Activated CD4-positive, alpha-beta memory T cell treated with anti-CD3 and anti-CD28 coated beads for 36 hours (primary cell): ENCODE data around the gene CDH23. TPM values are rescaled to one million over a fixed set of nuclear protein-coding genes. Genes with fewer than 3 reads are reported as not detected.

Source experiments
- CTCF ChIA-PET: fragments of 350-600 bp; sonication (Branson Sonifier 250); formaldehyde crosslinking; loops from one replicate; lab custom pipeline; 2021; ENCODE audit warnings: antibody characterized with exemption, inconsistent platforms; lab: Charles Lee
- POLR2A ChIA-PET: fragments of 350-600 bp; sonication (Branson Sonifier 250); formaldehyde crosslinking; loops from one replicate; lab custom pipeline; 2021; ENCODE audit warnings: antibody characterized with exemption; lab: Charles Lee
- DNase-seq: peaks from one replicate; pipeline ENCODE4 v3.0.0-alpha.2; 2020
- H3K27ac Mint-ChIP-seq: one replicate; pipeline ENCODE4 v1.8.0; 2021; ENCODE audit warnings: mixed read lengths
- H3K27me3 Mint-ChIP-seq: one replicate; pipeline ENCODE4 v1.8.0; 2021; ENCODE audit warnings: mixed read lengths
- H3K36me3 Mint-ChIP-seq: one replicate; pipeline ENCODE4 v1.8.0; 2021; ENCODE audit warnings: mixed read lengths
- H3K4me1 Mint-ChIP-seq: one replicate; pipeline ENCODE4 v1.8.0; 2021; ENCODE audit warnings: low read depth, mixed read lengths
- H3K4me3 Mint-ChIP-seq: one replicate; pipeline ENCODE4 v1.8.0; 2021; ENCODE audit warnings: mild to moderate bottlenecking, mixed read lengths
- H3K9me3 Mint-ChIP-seq: one replicate; pipeline ENCODE4 v1.8.0; 2021; ENCODE audit warnings: mixed read lengths
- intact Hi-C: fragments of 100-400 bp; cut with micrococcal nuclease; formaldehyde crosslinking; loops from one replicate; pipeline ENCODE4 v1.15.1; 2023
- total RNA-seq, 2 experiments: library from RNA; stranded (reverse); gene quantifications; one replicate each; pipeline ENCODE4 v1.2.3, GENCODE V29; 2021

CDH23 gene
- total RNA-seq, 2 experiments from 2014 or later = 2.6 TPM

DNA sequence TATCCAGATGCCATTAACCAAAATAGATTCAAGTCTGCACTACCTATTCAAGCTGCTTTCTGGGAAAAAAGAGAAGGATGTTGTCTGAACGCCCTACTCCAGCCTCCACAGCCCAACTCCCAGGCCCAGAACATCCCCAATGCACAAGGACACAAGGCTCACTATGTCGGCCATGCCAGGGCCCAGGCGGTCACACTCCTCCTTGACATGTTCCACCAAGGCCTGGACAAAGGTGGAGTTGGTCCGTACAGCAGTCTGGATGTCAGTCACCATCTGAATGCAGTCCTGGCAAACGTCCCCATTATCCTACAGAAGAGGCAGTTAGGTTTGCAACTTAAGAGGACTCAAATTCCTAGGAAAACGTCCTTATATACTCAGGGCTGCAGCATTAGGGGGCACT is 431.1 kb downstream of the CDH23 start:
- no peak overlapping the region for H3K27ac Mint-ChIP-seq
- H3K27me3 Mint-ChIP-seq = no peaks in the 10 kb centered on the region
- H3K4me1 Mint-ChIP-seq = no peaks in the 10 kb centered on the region
- H3K36me3 Mint-ChIP-seq = peaks cover 33% of the 10 kb centered on the region
- ChIA-PET POLR2A (no interaction called here), CTCF (no interaction called here)
- no peak for DNase-seq
- no peaks in the 10 kb centered on the region for H3K9me3 Mint-ChIP-seq
- intact Hi-C loops = no loop called here
- no peak overlapping the region for H3K4me3 Mint-ChIP-seq

DNA sequence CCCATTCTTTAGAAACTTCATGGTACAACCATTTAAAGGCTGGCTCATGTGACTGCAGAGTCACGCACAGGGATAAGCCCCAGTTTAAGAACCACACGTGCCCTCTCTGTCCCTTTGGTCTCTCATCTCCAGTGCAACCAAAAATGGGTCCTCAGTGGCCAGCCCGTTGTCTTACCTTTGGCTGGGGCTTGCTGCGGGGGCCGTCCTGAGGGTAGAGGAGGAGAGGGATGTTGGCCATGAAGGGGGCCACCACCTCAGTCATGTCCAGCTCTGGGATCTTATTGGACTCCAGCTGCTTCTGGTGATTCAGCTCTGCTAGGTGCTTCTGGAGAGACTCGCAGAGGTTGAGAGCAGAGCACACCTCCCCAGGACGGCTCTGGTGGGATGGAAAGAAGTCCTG is 432.0 kb downstream of the CDH23 start:
- ChIA-PET POLR2A (no interaction called here), CTCF (no interaction called here)
- Mint-ChIP-seq H3K36me3 (peaks cover 31% of the 10 kb centered on the region), H3K27me3 (no peaks in the 10 kb centered on the region), H3K4me3 (no peak overlapping the region), H3K9me3 (no peaks in the 10 kb centered on the region), H3K4me1 (peaks cover 8% of the 10 kb centered on the region), H3K27ac (no peak overlapping the region)
- no peak for DNase-seq
- intact Hi-C loops = no loop called here

DNA sequence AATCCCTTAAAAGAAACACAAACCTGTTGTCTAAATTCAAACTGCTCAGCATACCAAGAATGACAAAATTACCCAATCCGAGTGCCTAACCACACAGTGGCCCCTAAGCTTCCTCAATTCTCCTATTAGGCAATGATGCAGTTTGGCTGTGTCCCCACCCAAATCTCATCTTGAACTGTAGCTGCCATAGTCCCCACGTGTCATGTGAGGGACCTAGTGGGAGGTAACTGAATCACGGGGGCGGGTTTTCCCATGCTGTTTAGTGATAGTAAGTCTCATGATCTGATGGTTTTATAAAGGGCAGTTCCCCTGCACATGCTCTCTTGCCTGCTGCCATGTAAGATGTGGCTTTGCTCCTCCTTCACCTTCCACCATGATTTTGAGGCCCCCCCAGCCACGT is 432.5 kb downstream of the CDH23 start:
- Mint-ChIP-seq H3K27me3 (no peaks in the 10 kb centered on the region), H3K4me1 (peaks cover 8% of the 10 kb centered on the region), H3K9me3 (no peaks in the 10 kb centered on the region), H3K4me3 (no peak overlapping the region), H3K27ac (no peak overlapping the region), H3K36me3 (peaks cover 31% of the 10 kb centered on the region)
- ChIA-PET POLR2A (no interaction called here), CTCF (interaction anchor here (1.3 kb wide), 1 partner anchor 67 kb away, joined by 4 read pairs; no protein-coding TSS in a partner anchor)
- no peak for DNase-seq
- intact Hi-C loops = no loop called here

DNA sequence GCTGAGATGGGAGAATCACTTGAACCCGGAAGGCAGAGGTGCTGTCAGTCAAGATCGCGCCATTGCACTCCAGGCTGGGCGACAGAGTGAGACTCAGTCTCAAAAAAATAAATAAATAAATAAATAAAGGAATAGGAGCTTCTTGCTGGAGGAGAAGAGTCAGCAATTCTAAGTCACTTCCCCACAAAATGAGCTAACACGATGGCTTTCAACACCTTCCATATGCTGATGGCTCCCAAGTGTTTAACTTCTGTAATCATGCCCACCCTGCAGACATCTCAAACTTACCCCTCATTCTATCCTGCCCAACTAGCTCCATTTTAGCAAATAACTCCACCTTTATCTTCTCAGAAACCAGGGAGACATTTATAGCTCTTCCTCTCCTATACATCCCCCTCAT is 433.2 kb downstream of the CDH23 start:
- no peak for DNase-seq
- Mint-ChIP-seq H3K27ac (no peak overlapping the region), H3K27me3 (no peaks in the 10 kb centered on the region), H3K4me3 (no peak overlapping the region), H3K9me3 (no peaks in the 10 kb centered on the region), H3K36me3 (peaks cover 31% of the 10 kb centered on the region), H3K4me1 (peaks cover 13% of the 10 kb centered on the region)
- ChIA-PET POLR2A (no interaction called here), CTCF (interaction anchor here (1.3 kb wide), 1 partner anchor 67 kb away, joined by 4 read pairs; no protein-coding TSS in a partner anchor)
- intact Hi-C loops = no loop called here

DNA sequence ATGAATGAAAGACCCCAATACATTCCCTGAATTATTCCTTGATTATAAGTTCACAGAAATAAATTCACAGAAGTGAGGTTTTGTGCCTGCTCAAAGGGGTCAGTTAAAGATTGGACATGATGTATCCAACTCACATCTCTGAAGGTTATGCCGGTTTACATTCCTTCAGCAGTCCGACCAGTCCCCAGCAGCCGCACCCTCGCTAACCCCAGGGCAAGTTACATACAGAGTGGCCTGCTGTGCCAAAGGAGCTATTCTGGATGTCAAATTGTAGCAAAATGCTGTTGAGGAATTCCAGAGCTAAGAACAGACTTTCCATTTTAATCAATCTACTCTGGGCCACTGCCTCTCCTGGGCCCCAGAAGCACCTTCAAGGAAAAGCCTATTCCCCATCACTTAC is 434.0 kb downstream of the CDH23 start:
- POLR2A ChIA-PET = no interaction called here
- peaks cover 13% of the 10 kb centered on the region for H3K4me1 Mint-ChIP-seq
- intact Hi-C loops = no loop called here

DNA sequence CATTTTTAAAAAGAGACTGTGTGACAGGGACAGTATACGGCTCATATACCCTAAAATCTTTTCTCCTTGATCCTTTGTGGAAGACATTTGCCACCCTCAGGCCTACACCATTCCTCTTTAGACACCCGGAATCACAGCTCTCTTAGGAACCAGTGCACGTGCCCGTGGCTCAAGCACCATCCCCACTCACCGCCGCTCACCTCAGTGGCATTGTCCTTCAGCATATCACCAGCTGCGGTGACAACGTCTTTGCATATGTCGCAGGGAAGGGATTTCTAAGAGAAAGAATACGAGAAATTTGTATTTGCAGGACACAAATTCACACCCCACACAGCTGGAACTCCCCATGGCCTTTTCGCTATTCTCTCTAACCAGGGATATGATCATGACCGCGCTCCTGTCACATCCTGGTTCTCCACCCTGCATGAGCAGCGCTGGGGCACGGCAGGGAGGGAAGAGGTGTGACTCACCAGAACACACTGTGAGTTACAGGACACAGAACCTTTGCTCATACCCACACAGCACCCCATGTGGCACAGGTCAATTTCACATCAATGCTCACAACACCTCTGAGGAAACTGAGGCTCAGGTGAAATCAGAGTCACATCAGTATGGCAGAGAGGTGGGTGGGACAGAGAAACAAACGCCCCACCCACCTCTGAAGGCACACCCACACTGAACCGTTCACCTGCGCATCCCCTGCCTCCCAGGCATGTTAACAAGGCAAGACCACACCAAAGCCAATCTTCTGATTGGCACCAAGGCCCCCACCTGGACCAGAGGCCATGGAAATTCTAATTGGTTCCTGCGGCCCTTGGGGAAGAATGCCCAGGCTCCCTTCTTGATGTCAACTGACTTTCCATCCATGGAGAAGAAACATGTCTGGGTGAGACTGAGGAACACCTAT is 435.2 kb downstream of the CDH23 start:
- CTCF ChIA-PET = no interaction called here
- no peak for DNase-seq
- Mint-ChIP-seq H3K4me1 (peaks cover 25% of the 10 kb centered on the region), H3K36me3 (peaks cover 28% of the 10 kb centered on the region), H3K9me3 (no peaks in the 10 kb centered on the region), H3K27me3 (no peaks in the 10 kb centered on the region), H3K4me3 (no peak overlapping the region), H3K27ac (no peak overlapping the region)
- POLR2A ChIA-PET = no interaction called here
- intact Hi-C loops = no loop called here

More for the DNA sequence above, 434.0 kb downstream of the CDH23 start:
- CTCF ChIA-PET = no interaction called here
- Mint-ChIP-seq H3K27me3 (no peaks in the 10 kb centered on the region), H3K36me3 (peaks cover 31% of the 10 kb centered on the region), H3K4me3 (no peak overlapping the region), H3K27ac (no peak overlapping the region), H3K9me3 (no peaks in the 10 kb centered on the region)
- no peak for DNase-seq

DNA sequence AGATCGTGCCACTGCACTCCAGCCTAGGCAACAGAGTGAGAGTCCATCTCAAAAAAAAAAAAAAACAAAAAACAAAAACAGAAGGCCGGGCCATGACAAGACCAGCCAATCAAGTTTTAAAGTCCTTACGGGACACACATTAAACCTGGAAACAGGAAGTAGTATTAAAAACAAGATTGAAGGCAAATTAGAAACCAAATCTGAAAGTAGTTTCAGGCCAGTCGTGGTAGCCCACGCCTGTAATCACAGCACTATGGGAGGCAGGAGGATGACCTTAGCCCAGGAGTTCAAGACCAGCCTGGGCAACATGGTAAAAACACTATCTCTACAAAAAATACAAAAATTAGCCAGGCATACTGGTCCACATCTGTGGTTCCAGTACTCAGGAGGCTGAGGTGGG is 436.2 kb downstream of the CDH23 start:
- H3K27ac Mint-ChIP-seq = no peak overlapping the region
- no peaks in the 10 kb centered on the region for H3K27me3 Mint-ChIP-seq
- DNase-seq = peak; percentile 22
- peaks cover 24% of the 10 kb centered on the region for H3K36me3 Mint-ChIP-seq
- intact Hi-C loops = no loop called here
- ChIA-PET CTCF (no interaction called here), POLR2A (no interaction called here)
- H3K4me3 Mint-ChIP-seq = no peak overlapping the region
- H3K9me3 Mint-ChIP-seq = no peaks in the 10 kb centered on the region
- H3K4me1 Mint-ChIP-seq = peaks cover 36% of the 10 kb centered on the region

DNA sequence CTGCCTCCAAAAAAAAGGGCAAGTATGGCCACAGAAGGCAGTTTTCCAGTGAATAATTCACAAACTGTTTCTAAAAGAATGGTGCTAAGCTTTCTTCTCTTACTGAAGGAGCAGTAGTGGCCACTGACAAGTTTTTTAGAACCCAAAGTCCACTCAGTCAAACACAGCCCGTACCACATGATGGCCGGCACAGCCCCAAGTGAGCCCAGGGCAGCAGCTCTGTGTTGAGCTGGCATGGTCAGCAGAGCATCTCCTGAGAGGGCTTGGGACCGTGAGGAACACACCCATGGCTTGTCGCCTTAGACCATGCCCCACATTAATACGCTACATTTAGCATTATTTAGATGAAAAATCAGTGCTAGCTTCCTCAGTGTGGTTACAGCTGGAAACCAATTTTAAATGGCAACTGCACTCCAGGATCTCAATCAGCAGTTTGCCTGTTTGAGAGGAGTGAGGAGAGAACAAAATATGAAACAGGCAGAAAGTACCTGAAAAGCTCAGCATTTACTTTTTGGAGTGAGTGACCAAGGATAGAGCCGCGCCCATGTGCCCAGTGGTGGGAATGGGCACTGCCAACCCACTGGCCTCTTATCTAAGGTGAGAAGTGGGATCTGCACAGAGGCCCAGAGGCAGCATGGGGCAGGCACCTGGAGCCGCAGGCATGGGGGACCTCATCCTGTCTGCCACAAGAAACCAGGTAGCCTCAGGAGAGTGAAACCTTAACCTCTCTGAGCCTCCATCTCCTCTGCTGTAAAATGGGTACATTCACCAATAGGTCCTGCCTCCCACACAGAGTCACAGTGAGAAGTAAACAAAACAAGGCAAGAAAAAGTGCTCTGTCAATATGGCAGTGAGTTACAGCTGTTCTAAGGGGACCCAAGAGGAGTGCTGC is 437.0 kb downstream of the CDH23 start:
- no peak overlapping the region for H3K27ac Mint-ChIP-seq
- DNase-seq = no peak
- POLR2A ChIA-PET = no interaction called here
- H3K4me3 Mint-ChIP-seq = no peak overlapping the region
- no peaks in the 10 kb centered on the region for H3K9me3 Mint-ChIP-seq
- H3K27me3 Mint-ChIP-seq = no peaks in the 10 kb centered on the region
- peaks cover 24% of the 10 kb centered on the region for H3K36me3 Mint-ChIP-seq
- peaks cover 42% of the 10 kb centered on the region for H3K4me1 Mint-ChIP-seq
- CTCF ChIA-PET = no interaction called here
- intact Hi-C loops = no loop called here

DNA sequence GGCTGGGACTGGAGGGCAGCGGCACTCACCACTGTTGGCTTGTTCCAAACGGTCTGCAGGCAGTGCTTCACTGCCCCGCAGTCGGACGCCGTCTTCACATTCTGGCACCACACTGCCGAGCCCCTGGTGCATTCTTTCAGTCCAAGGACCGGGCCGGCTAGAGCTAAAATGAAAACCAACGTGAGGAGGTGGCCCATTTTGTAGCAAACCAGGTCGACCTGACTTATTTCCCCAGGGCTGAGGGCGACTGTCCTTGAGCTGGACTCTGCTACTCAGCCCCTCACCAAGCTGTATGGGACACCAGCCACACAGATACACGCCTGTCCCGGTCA is 437.6 kb downstream of the CDH23 start:
- CTCF ChIA-PET = no interaction called here

DNA sequence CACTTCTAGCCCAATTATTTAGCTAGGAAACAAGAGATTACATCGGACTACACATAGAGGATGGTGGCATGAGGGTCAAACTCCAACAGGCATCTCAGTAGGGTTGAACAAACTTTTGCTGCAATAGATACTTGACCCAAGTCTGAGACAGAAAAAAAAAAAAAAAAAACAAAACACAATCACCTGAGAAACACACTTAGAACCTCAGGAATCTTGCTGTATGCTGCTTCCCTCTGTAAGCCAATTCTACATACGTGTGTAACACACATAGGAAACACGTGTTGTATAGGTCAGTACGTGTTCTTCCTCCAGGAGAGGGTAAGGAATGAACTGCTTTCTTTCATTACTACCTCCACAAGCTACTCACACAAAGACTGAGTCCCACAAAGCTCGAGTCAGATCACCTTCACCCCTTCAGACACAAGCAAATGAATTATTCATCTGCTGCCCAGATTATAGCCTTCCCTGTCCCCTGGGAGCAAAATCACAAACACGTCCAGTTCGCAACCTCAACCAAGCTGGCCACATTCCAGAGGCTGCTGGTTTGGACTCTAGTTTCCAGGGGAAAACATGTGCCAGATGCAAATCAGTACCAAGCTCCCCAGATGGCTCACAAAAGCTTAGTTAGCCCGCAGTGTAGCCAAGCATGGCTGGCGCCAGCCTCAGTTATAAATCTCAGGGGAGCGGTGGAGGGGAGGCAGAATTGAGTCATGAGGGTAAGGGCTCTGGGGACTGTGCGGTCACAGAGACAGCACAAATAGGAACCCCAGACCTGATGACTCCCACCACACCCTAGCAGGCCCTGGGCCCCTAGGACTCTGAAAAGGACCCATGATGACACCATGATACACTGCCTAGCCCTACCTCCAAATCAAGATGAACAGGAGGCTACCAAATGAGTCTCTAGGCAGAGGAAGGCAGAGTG is 439.2 kb downstream of the CDH23 start:
- H3K27me3 Mint-ChIP-seq = no peaks in the 10 kb centered on the region
- peaks cover 8% of the 10 kb centered on the region for H3K36me3 Mint-ChIP-seq
- DNase-seq = peak; percentile 17
- no peaks in the 10 kb centered on the region for H3K9me3 Mint-ChIP-seq
- POLR2A ChIA-PET = no interaction called here
- CTCF ChIA-PET = interaction anchor here (0.7 to 1.4 kb wide), 4 partner anchors 59 to 530 kb away, joined by 3 to 7 read pairs (median 3); no protein-coding TSS in a partner anchor
- intact Hi-C loops = no loop called here
- no peak overlapping the region for H3K4me3 Mint-ChIP-seq
- peaks cover 57% of the 10 kb centered on the region for H3K4me1 Mint-ChIP-seq
- no peak overlapping the region for H3K27ac Mint-ChIP-seq

More for the DNA sequence above, 437.6 kb downstream of the CDH23 start:
- Mint-ChIP-seq H3K9me3 (no peaks in the 10 kb centered on the region), H3K27ac (no peak overlapping the region), H3K4me1 (peaks cover 46% of the 10 kb centered on the region), H3K27me3 (no peaks in the 10 kb centered on the region), H3K4me3 (no peak overlapping the region), H3K36me3 (peaks cover 20% of the 10 kb centered on the region)
- POLR2A ChIA-PET = no interaction called here
- no peak for DNase-seq
- intact Hi-C loops = no loop called here

DNA sequence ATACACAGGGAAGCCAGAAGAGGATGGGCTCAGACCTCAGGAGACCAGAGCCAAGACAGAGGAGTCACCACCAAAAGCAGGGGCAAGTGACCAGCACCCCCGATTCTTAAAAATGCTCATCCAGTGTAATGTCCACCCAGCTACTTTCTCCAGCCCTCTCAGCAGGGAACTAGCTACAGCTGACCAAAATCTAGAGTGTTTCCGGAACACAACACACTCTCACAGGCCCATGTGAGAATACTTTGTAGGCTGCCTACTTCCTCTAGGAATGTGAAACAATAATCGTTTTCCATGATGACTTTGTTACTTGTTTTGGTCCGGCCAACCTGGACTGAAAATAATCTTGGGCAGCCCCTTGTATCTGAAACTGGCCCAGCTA is 439.9 kb downstream of the CDH23 start:
- POLR2A ChIA-PET = no interaction called here
- Mint-ChIP-seq H3K27ac (no peak overlapping the region), H3K36me3 (peaks cover 4% of the 10 kb centered on the region), H3K27me3 (no peaks in the 10 kb centered on the region), H3K9me3 (no peaks in the 10 kb centered on the region), H3K4me3 (no peak overlapping the region), H3K4me1 (peaks cover 59% of the 10 kb centered on the region)
- intact Hi-C loops = no loop called here
- CTCF ChIA-PET = interaction anchor here (0.6 to 1.2 kb wide), 5 partner anchors 14 to 530 kb away, joined by 3 to 10 read pairs (median 3); no protein-coding TSS in a partner anchor
- no peak for DNase-seq
